ENCODE data around the gene RFTN1.

Gene RFTN1

GRCh38 chr3:16471897-16472296 is 41.6 kb downstream of the RFTN1 start (continued):
- TF ChIP-seq, protein P1, sequence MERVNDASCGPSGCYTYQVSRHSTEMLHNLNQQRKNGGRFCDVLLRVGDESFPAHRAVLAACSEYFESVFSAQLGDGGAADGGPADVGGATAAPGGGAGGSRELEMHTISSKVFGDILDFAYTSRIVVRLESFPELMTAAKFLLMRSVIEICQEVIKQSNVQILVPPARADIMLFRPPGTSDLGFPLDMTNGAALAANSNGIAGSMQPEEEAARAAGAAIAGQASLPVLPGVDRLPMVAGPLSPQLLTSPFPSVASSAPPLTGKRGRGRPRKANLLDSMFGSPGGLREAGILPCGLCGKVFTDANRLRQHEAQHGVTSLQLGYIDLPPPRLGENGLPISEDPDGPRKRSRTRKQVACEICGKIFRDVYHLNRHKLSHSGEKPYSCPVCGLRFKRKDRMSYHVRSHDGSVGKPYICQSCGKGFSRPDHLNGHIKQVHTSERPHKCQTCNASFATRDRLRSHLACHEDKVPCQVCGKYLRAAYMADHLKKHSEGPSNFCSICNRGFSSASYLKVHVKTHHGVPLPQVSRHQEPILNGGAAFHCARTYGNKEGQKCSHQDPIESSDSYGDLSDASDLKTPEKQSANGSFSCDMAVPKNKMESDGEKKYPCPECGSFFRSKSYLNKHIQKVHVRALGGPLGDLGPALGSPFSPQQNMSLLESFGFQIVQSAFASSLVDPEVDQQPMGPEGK (CRISPR knock-in tag; IDR thresholded peaks at IDR 0.05; ENCODE audit: borderline replicate concordance) = no peak
- TF ChIP-seq ZNF8 (CRISPR knock-in tag; IDR thresholded peaks at IDR 0.05) = no peak
- TF ChIP-seq ZFP30 (CRISPR knock-in tag; IDR thresholded peaks at IDR 0.05) = no peak
- no peak for TF ChIP-seq SNAI2 (CRISPR knock-in tag; IDR thresholded peaks at IDR 0.05)
- TF ChIP-seq ZC3H10 (CRISPR knock-in tag; IDR thresholded peaks at IDR 0.05) = no peak
- no peak for TF ChIP-seq BACH2 (CRISPR knock-in tag; IDR thresholded peaks at IDR 0.05; ENCODE audit: borderline replicate concordance)
- no peak for TF ChIP-seq ARNTL (CRISPR knock-in tag; IDR thresholded peaks at IDR 0.05; ENCODE audit: borderline replicate concordance, low read depth)
- TF ChIP-seq, protein P2, sequence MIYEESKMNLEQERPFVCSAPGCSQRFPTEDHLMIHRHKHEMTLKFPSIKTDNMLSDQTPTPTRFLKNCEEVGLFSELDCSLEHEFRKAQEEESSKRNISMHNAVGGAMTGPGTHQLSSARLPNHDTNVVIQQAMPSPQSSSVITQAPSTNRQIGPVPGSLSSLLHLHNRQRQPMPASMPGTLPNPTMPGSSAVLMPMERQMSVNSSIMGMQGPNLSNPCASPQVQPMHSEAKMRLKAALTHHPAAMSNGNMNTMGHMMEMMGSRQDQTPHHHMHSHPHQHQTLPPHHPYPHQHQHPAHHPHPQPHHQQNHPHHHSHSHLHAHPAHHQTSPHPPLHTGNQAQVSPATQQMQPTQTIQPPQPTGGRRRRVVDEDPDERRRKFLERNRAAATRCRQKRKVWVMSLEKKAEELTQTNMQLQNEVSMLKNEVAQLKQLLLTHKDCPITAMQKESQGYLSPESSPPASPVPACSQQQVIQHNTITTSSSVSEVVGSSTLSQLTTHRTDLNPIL (CRISPR knock-in tag; IDR thresholded peaks at IDR 0.05; ENCODE audit: low read depth) = no peak
- no peak for TF ChIP-seq TOX (CRISPR knock-in tag; IDR thresholded peaks at IDR 0.05; ENCODE audit: borderline replicate concordance)
- no peak for TF ChIP-seq TCF4 (CRISPR knock-in tag; IDR thresholded peaks at IDR 0.05; ENCODE audit: borderline replicate concordance)

DNA sequence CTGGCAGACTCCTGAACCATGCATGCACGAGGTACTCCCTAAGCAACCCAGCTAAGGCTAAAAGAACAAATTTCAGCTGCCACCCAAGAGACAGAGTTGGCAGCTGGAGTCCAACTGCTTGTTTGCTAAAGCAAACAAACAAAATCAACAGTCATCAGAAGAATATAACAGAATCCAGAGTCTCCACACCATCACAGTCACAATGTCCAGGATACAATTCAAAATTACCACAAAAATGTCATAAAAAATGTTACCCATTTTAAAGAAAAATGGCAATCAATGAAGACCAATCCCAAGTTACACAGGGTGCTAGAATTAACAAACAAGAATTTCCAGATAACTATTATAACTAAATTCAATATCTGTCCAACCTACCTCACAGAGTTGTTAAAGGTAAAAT is 42.9 kb downstream of the RFTN1 start:
- no peak for ATAC-seq
- TF ChIP-seq ESRRG (CRISPR knock-in tag; IDR thresholded peaks at IDR 0.05) (no peak), ZNF70 (CRISPR knock-in tag; IDR thresholded peaks at IDR 0.05) (no peak), ZFP3 (CRISPR knock-in tag; IDR thresholded peaks at IDR 0.05) (no peak), OSR1 (CRISPR knock-in tag; IDR thresholded peaks at IDR 0.05) (no peak)
- TF ChIP-seq, protein P3, sequence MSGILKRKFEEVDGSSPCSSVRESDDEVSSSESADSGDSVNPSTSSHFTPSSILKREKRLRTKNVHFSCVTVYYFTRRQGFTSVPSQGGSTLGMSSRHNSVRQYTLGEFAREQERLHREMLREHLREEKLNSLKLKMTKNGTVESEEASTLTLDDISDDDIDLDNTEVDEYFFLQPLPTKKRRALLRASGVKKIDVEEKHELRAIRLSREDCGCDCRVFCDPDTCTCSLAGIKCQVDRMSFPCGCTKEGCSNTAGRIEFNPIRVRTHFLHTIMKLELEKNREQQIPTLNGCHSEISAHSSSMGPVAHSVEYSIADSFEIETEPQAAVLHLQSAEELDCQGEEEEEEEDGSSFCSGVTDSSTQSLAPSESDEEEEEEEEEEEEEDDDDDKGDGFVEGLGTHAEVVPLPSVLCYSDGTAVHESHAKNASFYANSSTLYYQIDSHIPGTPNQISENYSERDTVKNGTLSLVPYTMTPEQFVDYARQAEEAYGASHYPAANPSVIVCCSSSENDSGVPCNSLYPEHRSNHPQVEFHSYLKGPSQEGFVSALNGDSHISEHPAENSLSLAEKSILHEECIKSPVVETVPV (CRISPR knock-in tag; IDR thresholded peaks at IDR 0.05) = no peak

GRCh38 chr3:16468336-16469098 is 45.0 kb downstream of the RFTN1 start:
- peak; percentile 75 for ATAC-seq
- TF ChIP-seq GLIS3 (CRISPR knock-in tag; IDR thresholded peaks at IDR 0.05) (no peak), CSDC2 (CRISPR knock-in tag; IDR thresholded peaks at IDR 0.05) (no peak), ZNF8 (CRISPR knock-in tag; IDR thresholded peaks at IDR 0.05) (peak; percentile 56; the same call in 1 of the 2 replicates), ISL1 (CRISPR knock-in tag; IDR thresholded peaks at IDR 0.05) (peak; percentile 76), TCF4 (CRISPR knock-in tag; IDR thresholded peaks at IDR 0.05; ENCODE audit: borderline replicate concordance) (no peak), RARB (CRISPR knock-in tag; IDR thresholded peaks at IDR 0.05) (no peak), OSR1 (CRISPR knock-in tag; IDR thresholded peaks at IDR 0.05) (no peak), PPARA (CRISPR knock-in tag; IDR thresholded peaks at IDR 0.05; ENCODE audit: borderline replicate concordance) (no peak), ZFP30 (CRISPR knock-in tag; IDR thresholded peaks at IDR 0.05) (no peak), ZC3H10 (CRISPR knock-in tag; IDR thresholded peaks at IDR 0.05) (no peak), ZNF70 (CRISPR knock-in tag; IDR thresholded peaks at IDR 0.05) (no peak), BACH2 (CRISPR knock-in tag; IDR thresholded peaks at IDR 0.05; ENCODE audit: borderline replicate concordance) (no peak), TOX (CRISPR knock-in tag; IDR thresholded peaks at IDR 0.05; ENCODE audit: borderline replicate concordance) (no peak), POU6F1 (CRISPR knock-in tag; IDR thresholded peaks at IDR 0.05; ENCODE audit: borderline replicate concordance, low read depth) (no peak)
- TF ChIP-seq, protein P2 (CRISPR knock-in tag; IDR thresholded peaks at IDR 0.05; ENCODE audit: low read depth) = no peak
- TF ChIP-seq, protein P1 (CRISPR knock-in tag; IDR thresholded peaks at IDR 0.05; ENCODE audit: borderline replicate concordance) = no peak
- TF ChIP-seq, protein P3 (CRISPR knock-in tag; IDR thresholded peaks at IDR 0.05) = no peak
